PFSK-1 (cell line): ENCODE data around the gene C6orf132.

ENCODE experiments used
- POLR2AphosphoS5 ChIP-seq: IDR thresholded peaks from 2 replicates; pipeline ENCODE4 v1.6.1; 2012; ENCODE audit warnings: low read depth, mild to moderate bottlenecking, control low read depth, low read length, moderate library complexity
- REST ChIP-seq, 2 experiments: IDR thresholded peaks; 2 replicates each; pipeline versions ENCODE4 v1.6.1 to v1.8.0; 2011 to 2012; ENCODE audit warnings: low read depth in 2 of 2, low read length in 2 of 2, control low read depth in 1 of 2, inconsistent platforms in 1 of 2, mild to moderate bottlenecking in 1 of 2, moderate library complexity in 1 of 2; ENCODE audit not compliant: insufficient read depth in 1 of 2
- TAF1 ChIP-seq: IDR thresholded peaks from 2 replicates; pipeline ENCODE4 v1.6.1; 2012; ENCODE audit warnings: low read length, control low read depth, borderline replicate concordance; ENCODE audit not compliant: insufficient read depth

DNA sequence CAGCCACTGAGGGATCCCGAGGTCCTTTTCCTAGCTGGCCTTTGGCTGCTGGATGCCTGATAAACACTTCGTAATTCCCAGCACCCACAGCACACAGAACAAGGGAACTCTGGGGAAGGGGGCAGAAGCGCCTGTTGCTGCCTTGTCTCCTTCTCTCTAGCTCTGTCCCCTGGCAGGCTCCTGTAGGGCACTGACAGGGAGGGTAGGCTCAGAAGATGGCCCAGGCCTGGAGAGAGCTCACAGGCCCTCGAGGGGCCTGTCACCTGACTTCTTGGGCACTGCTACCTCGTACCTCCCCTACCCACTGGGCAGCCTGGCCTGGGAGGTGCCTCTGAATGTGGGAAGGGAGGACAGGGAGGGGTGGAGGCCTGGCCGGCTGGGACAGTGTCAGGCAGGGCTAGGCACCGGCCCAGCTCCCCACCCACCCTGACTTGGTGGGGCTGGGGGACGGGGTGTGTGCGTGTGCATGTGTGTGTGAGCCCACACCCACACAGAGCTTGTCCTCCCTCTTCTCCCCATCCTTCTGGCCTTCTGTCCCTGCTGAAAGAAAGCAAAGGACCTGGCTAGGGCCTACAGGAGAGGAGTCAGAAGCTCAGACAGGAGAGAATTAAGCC lies 18.1 kb downstream of the C6orf132 start:
- TF ChIP-seq REST (IDR thresholded peaks at IDR 0.05; ENCODE audit: insufficient read depth in 1 of 2, low read depth in 2 of 2, low read length in 2 of 2) (no peak), POLR2AphosphoS5 (no peak), TAF1 (no peak)
